GM18951 (cell line): ENCODE data around the gene ZNF264.
"Not testable (repeated sequence)": the region's sequence is repeated elsewhere in the genome, so short reads cannot be mapped to it uniquely, and the experiment has no call there.

Experiments used
- POLR2A ChIP-seq: IDR thresholded peaks from 4 replicates; pipeline ENCODE4 v1.6.1; 2011; ENCODE audit warnings: mild to moderate bottlenecking; ENCODE audit not compliant: insufficient read length, insufficient read depth; ENCODE audit errors: extremely low read depth
- in situ Hi-C: fragments of 300-500 bp; cut with MboI; formaldehyde crosslinking; loops from one replicate; pipeline ENCODE4 v1.12.0; 2022; ENCODE audit warnings: low sequenced_read_pairs, mixed read lengths, inconsistent platforms; ENCODE audit not compliant: unreplicated experiment

The ZNF264 gene

GRCh38 chr19:57191141-57192076, at the start of gene ZNF264:
Gene ZNF264, plus strand, starts transcription at chr19:57191500. Its CDS starts 414 bp downstream, at chr19:57191914.
- in situ Hi-C loops: no loop called here
- TF ChIP-seq POLR2A: peak; percentile 87

GRCh38 chr19:57141699-57142098, 49.6 kb upstream of the ZNF264 start:
- TF ChIP-seq POLR2A: no peak
- in situ Hi-C loops: no loop called here

- TF ChIP-seq POLR2A: no peak
- in situ Hi-C loops: no loop called here
Observed at GRCh38 chr19:57152921-57153320, 38.4 kb upstream of the ZNF264 start.

- TF ChIP-seq POLR2A: no peak
Observed at GRCh38 chr19:57161985-57162539, 29.2 kb upstream of the ZNF264 start.

DNA sequence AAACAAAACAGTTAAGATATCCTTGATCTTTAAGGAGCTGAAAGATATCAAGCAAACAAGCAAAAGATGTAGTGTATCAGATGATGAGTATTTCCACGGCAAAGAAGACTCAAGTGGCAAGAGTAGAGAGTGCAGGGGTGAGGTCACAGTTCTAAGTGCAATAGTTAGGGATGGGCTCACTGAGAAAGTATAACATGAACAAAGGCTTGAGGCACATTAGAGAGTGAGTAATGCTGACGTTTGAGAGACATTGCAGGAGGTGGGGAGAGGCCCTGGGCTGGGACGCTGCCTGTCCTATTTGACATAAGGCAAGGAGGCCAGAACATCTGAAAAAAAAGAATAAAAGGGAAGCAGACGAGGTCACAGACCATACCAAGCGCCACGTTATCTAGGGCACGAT, 25.5 kb upstream of the ZNF264 start:
- in situ Hi-C loops: no loop called here
- TF ChIP-seq POLR2A: no peak

More at GRCh38 chr19:57161985-57162539, 29.2 kb upstream of the ZNF264 start:
- in situ Hi-C loops: no loop called here

DNA sequence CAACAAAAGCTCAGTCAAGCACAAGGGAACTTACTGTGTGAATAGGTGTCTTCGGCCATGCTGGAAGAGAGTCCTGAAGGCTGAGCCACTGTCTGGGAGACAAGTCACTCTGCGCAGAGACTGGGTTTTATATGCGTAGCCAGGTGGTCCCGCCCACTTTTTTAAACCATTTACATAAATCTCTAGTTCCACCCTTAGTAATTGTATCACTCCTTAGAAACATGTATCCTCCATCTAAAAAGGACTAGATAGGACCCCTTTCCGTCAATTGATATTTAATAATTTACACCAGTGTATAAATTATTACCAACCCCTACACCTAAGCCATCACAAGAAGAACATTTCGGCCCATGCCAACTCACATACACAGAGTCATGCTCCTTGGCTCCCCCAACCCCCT, 23.9 kb upstream of the ZNF264 start, which contains the start of gene DUXA:
DUXA (minus strand) TSS at position 101 of the 400 bp plus-strand sequence; CDS start at position 59, 42 bp downstream.
- in situ Hi-C loops: no loop called here
- no peak for TF ChIP-seq POLR2A

DNA sequence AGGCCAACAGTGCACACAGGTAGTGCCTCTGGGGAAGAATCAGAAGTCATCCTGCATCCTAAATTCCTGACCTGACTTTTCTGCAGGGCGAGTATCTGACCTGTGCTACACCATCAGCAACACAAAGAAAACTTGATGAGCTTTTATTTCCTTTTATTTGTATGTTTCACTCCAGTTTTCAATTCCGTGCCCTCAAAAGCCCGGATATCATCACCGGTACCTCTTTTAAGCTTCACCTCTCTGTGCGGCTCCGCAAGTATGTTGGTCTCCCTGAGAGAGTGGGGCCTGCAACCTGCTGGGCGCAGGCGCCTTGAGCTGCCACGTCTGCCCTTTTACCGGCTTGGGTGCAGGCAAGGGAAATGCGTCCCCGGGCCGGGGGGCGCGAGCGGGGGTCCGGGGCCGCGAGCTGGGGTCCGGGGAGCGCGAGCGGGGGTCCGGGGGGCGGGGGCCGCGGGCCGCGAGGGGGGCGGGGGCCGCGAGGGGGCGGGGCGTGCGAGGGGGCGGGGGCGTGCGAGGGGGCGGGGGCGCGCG, 19.7 kb upstream of the ZNF264 start:
- no peak for TF ChIP-seq POLR2A
- in situ Hi-C loops: no loop called here

- TF ChIP-seq POLR2A: no peak
- in situ Hi-C loops: no loop called here
Observed at GRCh38 chr19:57190301-57190700, 999 bp upstream of the ZNF264 start.

DNA sequence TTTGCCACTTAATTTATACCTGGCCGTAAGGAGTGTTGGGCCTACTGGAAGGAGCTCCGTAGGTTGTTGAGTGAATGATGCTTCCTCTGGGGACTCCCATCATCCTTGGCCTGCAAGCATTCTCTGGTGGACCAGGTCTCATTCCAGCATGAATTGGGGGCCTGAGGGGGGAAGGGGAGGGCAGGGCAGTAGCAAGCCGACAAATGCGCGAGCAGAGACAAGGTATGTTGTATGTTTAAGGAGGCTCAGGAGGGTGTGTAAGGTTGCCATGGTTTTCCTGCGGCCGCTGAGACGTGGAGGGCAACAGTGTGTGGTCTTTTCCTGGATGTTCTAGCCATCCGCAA, 749 bp downstream of the ZNF264 start:
- in situ Hi-C loops: no loop called here
- TF ChIP-seq POLR2A: no peak

GRCh38 chr19:57192993-57193392, 1.7 kb downstream of the ZNF264 start:
- no peak for TF ChIP-seq POLR2A
- in situ Hi-C loops: no loop called here

- in situ Hi-C loops: not testable (repeated sequence)
Observed at GRCh38 chr19:57197874-57198273, 6.6 kb downstream of the ZNF264 start.

DNA sequence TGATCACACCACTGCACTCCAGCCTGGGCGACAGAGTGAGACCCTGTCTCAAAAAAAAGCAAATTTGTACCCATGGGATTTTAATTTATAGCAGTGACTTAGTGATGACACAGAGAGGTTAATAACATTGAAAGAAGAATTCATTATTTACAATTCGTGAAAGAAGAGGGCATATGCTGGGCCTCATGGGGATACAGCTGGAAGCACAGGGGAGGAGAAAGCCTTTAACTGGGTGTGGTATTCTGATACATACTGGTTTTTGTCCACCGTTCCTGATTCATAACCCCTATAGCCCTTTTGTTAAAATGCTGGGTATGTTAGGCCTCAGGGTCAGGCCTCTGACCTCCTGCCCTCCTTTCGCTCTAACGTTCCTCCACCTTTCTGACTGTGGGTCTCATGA, 10.9 kb downstream of the ZNF264 start:
- TF ChIP-seq POLR2A: no peak
- in situ Hi-C loops: no loop called here

- TF ChIP-seq POLR2A: no peak
- in situ Hi-C loops: no loop called here
Observed at GRCh38 chr19:57210381-57210780, 19.1 kb downstream of the ZNF264 start.

GRCh38 chr19:57212109-57212508, 20.8 kb downstream of the ZNF264 start:
- TF ChIP-seq POLR2A: no peak
- in situ Hi-C loops: no loop called here
